Measurements from ENCODE around the gene LMOD2. TPM values are rescaled to one million over a fixed set of nuclear protein-coding genes. Genes with fewer than 3 reads are reported as not detected.

The LMOD2 gene
- total and polyA plus RNA-seq, 10 of the 15 experiments (the other 5 are each of a cell fraction or from before 2014, with no cell fraction given) = not detected

DNA sequence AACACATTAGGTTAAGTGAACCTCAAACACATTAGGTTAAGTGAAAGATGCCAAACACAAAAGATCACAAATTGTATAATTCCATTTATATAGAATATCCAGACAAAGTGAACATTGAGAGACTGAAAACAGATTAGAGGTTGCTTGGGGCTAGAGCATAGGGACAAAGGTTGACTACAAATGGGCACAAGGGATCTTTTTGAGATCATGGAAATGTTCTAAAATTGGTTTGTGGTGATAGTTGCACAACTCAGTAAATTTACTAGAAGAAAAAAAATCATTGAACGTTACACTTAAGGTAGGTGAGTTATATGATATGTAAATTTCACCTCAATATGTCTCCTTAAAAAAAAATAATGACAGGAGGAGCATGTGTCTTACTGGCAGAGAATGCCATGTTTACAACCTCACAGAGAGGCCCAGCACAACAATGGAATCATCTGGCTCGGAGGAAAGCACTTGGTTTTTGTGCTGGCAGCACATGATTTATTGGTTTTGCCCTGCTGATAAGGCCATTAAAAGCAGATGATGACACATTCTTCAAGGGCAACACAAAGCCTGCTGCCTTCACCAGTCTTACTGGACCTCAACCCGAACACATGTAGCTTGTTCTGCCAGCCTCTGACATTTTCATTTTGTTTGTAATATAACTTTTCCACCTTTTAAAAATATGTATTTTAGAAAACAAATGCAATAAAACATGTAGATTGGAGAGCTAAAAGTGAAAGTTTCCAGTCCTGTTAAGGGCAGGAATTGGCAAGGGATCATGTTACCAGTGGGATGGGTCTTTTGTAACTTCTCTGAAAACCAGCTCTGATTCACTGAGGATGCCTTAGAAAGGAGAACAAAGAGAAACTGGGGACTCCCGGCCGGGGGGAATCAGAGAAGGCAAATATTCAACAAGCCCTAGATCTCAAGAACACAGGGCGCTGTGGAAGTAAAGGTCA is 11.9 kb upstream of the LMOD2 start:
- no TSS peak for BruUV-seq (replicated peaks)
- TF ChIP-seq STAT3 (IDR thresholded peaks at IDR 0.05; ENCODE audit: low read depth, low read length) (no peak), IKZF1 (conservative IDR thresholded peaks at IDR 0.05) (no peak), POLR2A (IDR thresholded peaks at IDR 0.05; ENCODE audit: low read depth, low read length) (no peak), E2F4 (IDR thresholded peaks at IDR 0.05; ENCODE audit: low read depth, low read length) (no peak), TCF12 (IDR thresholded peaks at IDR 0.05; ENCODE audit: low read depth, low read length) (no peak), NFIC (IDR thresholded peaks at IDR 0.05; ENCODE audit: low read depth, low read length) (no peak), SMAD1 (IDR thresholded peaks at IDR 0.05; ENCODE audit: low read depth, partially characterized antibody) (no peak), CREB1 (IDR thresholded peaks at IDR 0.05; ENCODE audit: low read depth) (no peak), TAF1 (IDR thresholded peaks at IDR 0.05; ENCODE audit: borderline replicate concordance, low read depth, low read length) (no peak), KLF5 (IDR thresholded peaks at IDR 0.05; ENCODE audit: partially characterized antibody) (no peak), ZNF687 (IDR thresholded peaks at IDR 0.05) (no peak), BMI1 (IDR thresholded peaks at IDR 0.05; ENCODE audit: borderline replicate concordance) (no peak), SUPT20H (IDR thresholded peaks at IDR 0.05; ENCODE audit: borderline replicate concordance, control insufficient read depth, low read depth, low read length) (no peak), ATF7 (IDR thresholded peaks at IDR 0.05; ENCODE audit: low read depth) (no peak), BACH1 (IDR thresholded peaks at IDR 0.05; ENCODE audit: borderline replicate concordance) (no peak)
- TF ChIP-seq, protein P1, sequence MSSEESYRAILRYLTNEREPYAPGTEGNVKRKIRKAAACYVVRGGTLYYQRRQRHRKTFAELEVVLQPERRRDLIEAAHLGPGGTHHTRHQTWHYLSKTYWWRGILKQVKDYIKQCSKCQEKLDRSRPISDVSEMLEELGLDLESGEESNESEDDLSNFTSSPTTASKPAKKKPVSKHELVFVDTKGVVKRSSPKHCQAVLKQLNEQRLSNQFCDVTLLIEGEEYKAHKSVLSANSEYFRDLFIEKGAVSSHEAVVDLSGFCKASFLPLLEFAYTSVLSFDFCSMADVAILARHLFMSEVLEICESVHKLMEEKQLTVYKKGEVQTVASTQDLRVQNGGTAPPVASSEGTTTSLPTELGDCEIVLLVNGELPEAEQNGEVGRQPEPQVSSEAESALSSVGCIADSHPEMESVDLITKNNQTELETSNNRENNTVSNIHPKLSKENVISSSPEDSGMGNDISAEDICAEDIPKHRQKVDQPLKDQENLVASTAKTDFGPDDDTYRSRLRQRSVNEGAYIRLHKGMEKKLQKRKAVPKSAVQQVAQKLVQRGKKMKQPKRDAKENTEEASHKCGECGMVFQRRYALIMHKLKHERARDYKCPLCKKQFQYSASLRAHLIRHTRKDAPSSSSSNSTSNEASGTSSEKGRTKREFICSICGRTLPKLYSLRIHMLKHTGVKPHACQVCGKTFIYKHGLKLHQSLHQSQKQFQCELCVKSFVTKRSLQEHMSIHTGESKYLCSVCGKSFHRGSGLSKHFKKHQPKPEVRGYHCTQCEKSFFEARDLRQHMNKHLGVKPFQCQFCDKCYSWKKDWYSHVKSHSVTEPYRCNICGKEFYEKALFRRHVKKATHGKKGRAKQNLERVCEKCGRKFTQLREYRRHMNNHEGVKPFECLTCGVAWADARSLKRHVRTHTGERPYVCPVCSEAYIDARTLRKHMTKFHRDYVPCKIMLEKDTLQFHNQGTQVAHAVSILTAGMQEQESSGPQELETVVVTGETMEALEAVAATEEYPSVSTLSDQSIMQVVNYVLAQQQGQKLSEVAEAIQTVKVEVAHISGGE (CRISPR knock-in tag; IDR thresholded peaks at IDR 0.05) = no peak

More for the DNA sequence above, 11.9 kb upstream of the LMOD2 start:
- no peak overlapping the region for H3K9ac ChIP-seq (ENCODE audit: control insufficient read depth, insufficient read depth, low read length)
- 21% methylated on average over 6 of the region's 6 CpGs for WGBS (ENCODE audit: insufficient coverage, insufficient replicate concordance, low lambda C conversion rate, missing lambda C conversion rate)
- no peak overlapping the region for H3K4me2 ChIP-seq (ENCODE audit: control insufficient read depth, insufficient read depth)
- no peak overlapping the region for H2AFZ ChIP-seq (ENCODE audit: control insufficient read depth, low read depth, low read length)
- DNase-seq (ENCODE audit: low read depth, low spot score) = no peak
- no peaks in the 10 kb centered on the region for H3K4me1 ChIP-seq (ENCODE audit: control insufficient read depth, insufficient read depth, low read length)
- ChIA-PET SMC1A (ENCODE audit: uncharacterized antibody, unreplicated experiment) (interaction anchor here (1.8 kb wide), 1 partner anchor 28 kb away, joined by 3 read pairs; no protein-coding TSS in a partner anchor), RAD21 (ENCODE audit: unreplicated experiment) (no interaction called here), CTCF (interaction anchor here (0.6 to 3.0 kb wide), 3 partner anchors 7 to 63 kb away, joined by 3 to 7 read pairs (median 5); no protein-coding TSS in a partner anchor), POLR2A (no interaction called here)
- no peak for FAIRE-seq
- intact Hi-C loops (cut with micrococcal nuclease; ENCODE audit: unreplicated experiment) (no loop called here), in situ Hi-C loops (cut with MboI) (no loop called here)
- no peak overlapping the region for H3K27ac ChIP-seq (ENCODE audit: control insufficient read depth, insufficient read depth)
- peaks cover 0 to 2% of the 10 kb centered on the region in 2 experiments; a peak in 3 of 4 replicates for H3K27me3 ChIP-seq (replicated peaks in 1 of 2; ENCODE audit: control insufficient read depth in 2 of 2, insufficient read depth in 2 of 2, low read length in 1 of 2)
- no peak overlapping the region for H3K4me3 ChIP-seq
- H4K20me1 ChIP-seq (ENCODE audit: control insufficient read depth, insufficient read depth) = no peaks in the 10 kb centered on the region
- no peaks in the 10 kb centered on the region for H3K79me2 ChIP-seq (ENCODE audit: control insufficient read depth, insufficient read depth, low read length)
- no peaks in the 10 kb centered on the region for H3K36me3 ChIP-seq (ENCODE audit: control insufficient read depth in 2 of 2, insufficient read depth in 2 of 2, low read length in 1 of 2)
- H3K9me3 ChIP-seq (replicated peaks; ENCODE audit: control insufficient read depth, insufficient read depth, low read length) = no peaks in the 10 kb centered on the region
- no peak for ATAC-seq

Measured in GM12878 (cell line).